OCI-LY1 (cell line): ENCODE measurements around the gene SEPTIN5.

Source experiments
- H2AFZ ChIP-seq: fragments of 200-600 bp; sonication (generic), shearing (Covaris generic); 2 replicates; pipeline ENCODE4 v1.6.0; 2014; ENCODE audit warnings: antibody characterized with exemption, mild to moderate bottlenecking, low read length
- H3F3A ChIP-seq: fragments of 200-600 bp; sonication (generic), shearing (Covaris generic); 2 replicates; pipeline ENCODE4 v1.6.0; 2014; ENCODE audit warnings: mild to moderate bottlenecking, antibody characterized with exemption, low read length, moderate library complexity; ENCODE audit not compliant: insufficient read depth
- H3K27ac ChIP-seq: fragments of 200-600 bp; sonication (generic); 2 replicates; pipeline ENCODE4 v1.5.1; 2014; ENCODE audit warnings: low read length, mixed run types, mild to moderate bottlenecking, low read depth; ENCODE audit not compliant: poor library complexity, severe bottlenecking
- H3K27me3 ChIP-seq: fragments of 200-600 bp; sonication (generic); 2 replicates; pipeline ENCODE4 v1.6.0; 2014; ENCODE audit warnings: antibody characterized with exemption, mild to moderate bottlenecking, low read length, moderate library complexity; ENCODE audit not compliant: insufficient read depth
- H3K36me3 ChIP-seq: fragments of 200-600 bp; sonication (generic); 2 replicates; pipeline ENCODE4 v1.6.1; 2014; ENCODE audit warnings: mild to moderate bottlenecking, antibody characterized with exemption, low read length, moderate library complexity, mixed read lengths; ENCODE audit not compliant: insufficient read depth
- H3K4me1 ChIP-seq: fragments of 200-600 bp; sonication (generic); 2 replicates; pipeline ENCODE4 v1.5.1; 2014; ENCODE audit warnings: mild to moderate bottlenecking, low read length, moderate library complexity; ENCODE audit not compliant: insufficient read depth, severe bottlenecking
- H3K4me2 ChIP-seq: fragments of 200-600 bp; sonication (generic), shearing (Covaris generic); 2 replicates; pipeline ENCODE4 v1.6.1; 2014; ENCODE audit warnings: low read length
- H3K4me3 ChIP-seq: fragments of 200-600 bp; sonication (generic); 2 replicates; pipeline ENCODE4 v1.5.1; 2014; ENCODE audit warnings: low read length, low read depth, mild to moderate bottlenecking, mixed read lengths; ENCODE audit not compliant: poor library complexity, severe bottlenecking
- H3K79me2 ChIP-seq: fragments of 200-600 bp; shearing (Covaris generic); 2 replicates; pipeline ENCODE4 v1.6.1; 2016; ENCODE audit warnings: mixed run types, low read length, mixed read lengths; ENCODE audit not compliant: insufficient read depth
- H3K9ac ChIP-seq: fragments of 200-600 bp; sonication (generic), shearing (Covaris generic); 2 replicates; pipeline ENCODE4 v1.6.1; 2014; ENCODE audit warnings: mild to moderate bottlenecking, low read length, mixed read lengths
- H3K9me2 ChIP-seq: fragments of 200-600 bp; sonication (generic), shearing (Covaris generic); 2 replicates; pipeline ENCODE4 v1.6.1; 2014; ENCODE audit warnings: low read depth, mild to moderate bottlenecking, low read length, mixed read lengths
- H3K9me3 ChIP-seq: fragments of 200-600 bp; shearing (Covaris generic); 2 replicates; pipeline ENCODE4 v1.6.1; 2014; ENCODE audit warnings: low read length, mixed read lengths
- H4K20me1 ChIP-seq: fragments of 200-600 bp; sonication (generic), shearing (Covaris generic); 2 replicates; pipeline ENCODE4 v1.6.0; 2016; ENCODE audit warnings: mild to moderate bottlenecking, low read length; ENCODE audit not compliant: insufficient read depth
- CTCF ChIP-seq: fragments of 200-600 bp; sonication (generic), shearing (Covaris generic); IDR thresholded peaks from 2 replicates; pipeline ENCODE4 v1.5.1; 2017; ENCODE audit warnings: mild to moderate bottlenecking, antibody characterized with exemption, low read length, moderate library complexity, mixed read lengths
- EZH2 ChIP-seq: fragments of 200-600 bp; sonication (generic), shearing (Covaris generic); IDR thresholded peaks from 2 replicates; pipeline ENCODE4 v1.8.0; 2017; ENCODE audit warnings: borderline replicate concordance, mixed run types, mild to moderate bottlenecking, antibody characterized with exemption, low read length, moderate library complexity, mixed read lengths

The SEPTIN5 gene

GRCh38 chr22:19762568-19763457 lies 48.5 kb downstream of the SEPTIN5 start:
- H3K4me2 ChIP-seq, result no peak overlapping the region

GRCh38 chr22:19763458-19764298 lies 49.4 kb downstream of the SEPTIN5 start:
- Histone ChIP-seq H3K9ac (no peak overlapping the region), H3F3A (no peaks in the 10 kb centered on the region), H3K4me3 (no peak overlapping the region), H3K36me3 (no peaks in the 10 kb centered on the region), H3K27ac (no peak overlapping the region), H3K4me2 (no peak overlapping the region), H4K20me1 (no peaks in the 10 kb centered on the region), H3K9me3 (no peaks in the 10 kb centered on the region), H3K9me2 (no peaks in the 10 kb centered on the region), H3K4me1 (peaks cover 8% of the 10 kb centered on the region), H3K27me3 (peaks cover 17% of the 10 kb centered on the region), H2AFZ (no peak overlapping the region), H3K79me2 (no peaks in the 10 kb centered on the region)
- no peak for TF ChIP-seq EZH2
- no peak for TF ChIP-seq CTCF

More at GRCh38 chr22:19762568-19763457, 48.5 kb downstream of the SEPTIN5 start:
- no peak overlapping the region for H2AFZ ChIP-seq
- H3K79me2 ChIP-seq, result no peaks in the 10 kb centered on the region
- no peaks in the 10 kb centered on the region for H4K20me1 ChIP-seq
- no peak overlapping the region for H3K9ac ChIP-seq
- H3K4me3 ChIP-seq, result no peak overlapping the region
- H3K9me3 ChIP-seq, result no peaks in the 10 kb centered on the region
- H3K4me1 ChIP-seq, result peaks cover 8% of the 10 kb centered on the region
- H3F3A ChIP-seq, result no peaks in the 10 kb centered on the region
- no peaks in the 10 kb centered on the region for H3K9me2 ChIP-seq
- peaks cover 17% of the 10 kb centered on the region for H3K27me3 ChIP-seq
- TF ChIP-seq EZH2 (no peak), CTCF (no peak)
- no peaks in the 10 kb centered on the region for H3K36me3 ChIP-seq
- H3K27ac ChIP-seq, result no peak overlapping the region

DNA sequence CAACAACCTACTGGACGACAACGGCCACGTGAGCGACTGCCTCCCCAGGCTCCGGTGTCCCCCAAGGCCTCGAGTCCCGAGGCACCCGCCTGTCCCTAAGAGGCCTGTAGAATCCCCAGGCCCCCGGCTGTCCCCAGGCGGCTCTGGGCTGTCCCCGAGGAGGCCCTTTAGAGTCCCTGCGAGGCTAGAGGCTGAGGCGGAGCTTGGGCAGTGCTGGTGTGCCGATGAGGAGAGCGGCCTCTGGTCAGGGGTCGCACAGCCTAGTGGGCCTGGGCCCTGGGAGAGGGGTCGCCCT lies 49.9 kb downstream of the SEPTIN5 start:
- Histone ChIP-seq H3K36me3 (no peaks in the 10 kb centered on the region), H3K27me3 (peaks cover 17% of the 10 kb centered on the region), H3K4me3 (no peak overlapping the region), H3F3A (no peaks in the 10 kb centered on the region), H3K4me2 (no peak overlapping the region), H3K9me3 (no peaks in the 10 kb centered on the region), H3K27ac (no peak overlapping the region), H4K20me1 (no peaks in the 10 kb centered on the region), H3K4me1 (peaks cover 8% of the 10 kb centered on the region), H3K9me2 (no peaks in the 10 kb centered on the region), H3K9ac (no peak overlapping the region), H2AFZ (no peak overlapping the region), H3K79me2 (no peaks in the 10 kb centered on the region)
- TF ChIP-seq EZH2, result no peak
- no peak for TF ChIP-seq CTCF
